Pancreas (tissue), 10 donors: Measurements from ENCODE around the gene GOLGA8B. TPM values are rescaled to one million over a fixed set of nuclear protein-coding genes. Genes with fewer than 3 reads are reported as not detected.

ENCODE experiments used
- ATAC-seq, 4 donors: fragments of 200-7000 bp; cut with Tn5 transposase; one replicate each; pipeline versions ENCODE4 v1.8.0 to v1.9.1; 2020; ENCODE audit warnings: mild to moderate bottlenecking in 4 of 4, moderate library complexity in 4 of 4
- DNase-seq, 6 donors: peaks; one replicate each; pipeline ENCODE4 v3.0.0-alpha.2; 2020
- FAIRE-seq: peaks from 2 replicates; lab custom pipeline; 2012; peaks lifted over from hg19 to GRCh38; lab: Jason Lieb, UNC
- H3K27ac ChIP-seq, 4 donors: fragments of 200-600 bp; sonication (generic); 1 replicate in 3 of 4; 2 replicates in 1 of 4; pipeline versions ENCODE4 v1.5.0 to v1.8.0; 2020
- H3K27me3 ChIP-seq, 4 donors: fragments of 200-600 bp; one replicate each; pipeline ENCODE4 v1.8.0; 2021
- H3K36me3 ChIP-seq, 3 donors: fragments of 200-600 bp; sonication (generic) in 1 of 3; one replicate each; pipeline versions ENCODE4 v1.5.0 to v1.8.0; 2020 to 2021
- H3K4me1 ChIP-seq, 3 donors: fragments of 200-600 bp; one replicate each; pipeline ENCODE4 v1.8.0; 2021
- H3K4me3 ChIP-seq, 4 donors: fragments of 200-600 bp; sonication (generic) in 2 of 4; one replicate each; pipeline versions ENCODE4 v1.5.0 to v1.8.0; 2020 to 2021
- H3K9me3 ChIP-seq, 4 donors: fragments of 200-600 bp; one replicate each; pipeline ENCODE4 v1.8.0; 2021
- WGBS, 2 donors: extraction: QIAGEN DNeasy Blood & Tissue Kit; methylation state at CpG; one replicate each; pipeline ENCODE4 v1.1.7; 2013; 5-methylcytosine and 5-hydroxymethylcytosine counted together
- intact Hi-C, 3 donors: fragments of 100-400 bp; cut with DNase I; formaldehyde crosslinking; loops; one replicate each; pipeline versions ENCODE4 v1.11.1 to v1.14.2; 2022
- polyA plus RNA-seq, 2 donors: library from polyadenylated mRNA; stranded (reverse); fragments of 200-250 nt; gene quantifications; one replicate each; pipeline ENCODE4 v1.2.3, GENCODE V29; 2013
- total RNA-seq, 6 donors: library from RNA; stranded (reverse); fragmentation: NEBNext Ultra II Directional in 4 of 6; extraction: Animal tissue kit (Norgen Biotek cat#: 25700) in 4 of 6; gene quantifications; one replicate each; pipeline versions ENCODE4 v1.2.1 to v1.2.4, GENCODE V29; 2021 to 2023
- TF ChIP-seq, protein P1 (sequence below), 4 donors: fragments of 200-600 bp; sonication (generic) in 3 of 4; IDR thresholded peaks; one replicate each; pipeline versions ENCODE4 v1.5.0 to v1.8.0; 2021; ENCODE audit warnings: antibody characterized with exemption in 4 of 4
- donor health status: healthy with polysubstance abuse.
- donor health status: DM: no; HTN: no; CAD: no; lungs with moderate emphysema.
- donor health status: DM: no; HTN: no; CAD: no.
- donor health status: control.
- donor health status: control.
- donor health status: Bipolar disorder and iron deficiency.
- donor health status: DM: yes; HTN: yes; CAD: no.
- donor health status: DM: no; HTN: no; CAD: no.
- donor health status: DM: no; HTN: no; CAD: no.
- donor health status: DM: yes; HTN: yes; CAD: no.

The GOLGA8B gene
- total and polyA plus RNA-seq, 8 donors: 77.7 to 529 (median 130) TPM

GRCh38 chr15:34613997-34614396 lies 30.5 kb upstream of the GOLGA8B start:
- H3K9me3 ChIP-seq: no peaks in the 10 kb centered on the region
- H3K4me3 ChIP-seq: no peak overlapping the region
- no peaks in the 10 kb centered on the region for H3K36me3 ChIP-seq
- WGBS, 2 donors: 77 to 85% methylated on average over 3 of the region's 3 CpGs
- peaks cover 0 to 6% (median 0%) of the 10 kb centered on the region in 4 donors for H3K27me3 ChIP-seq
- DNase-seq (no peak), FAIRE-seq (no peak), ATAC-seq (no peak)
- no peak overlapping the region for H3K27ac ChIP-seq
- H3K4me1 ChIP-seq: no peaks in the 10 kb centered on the region
- TF ChIP-seq, protein P1, sequence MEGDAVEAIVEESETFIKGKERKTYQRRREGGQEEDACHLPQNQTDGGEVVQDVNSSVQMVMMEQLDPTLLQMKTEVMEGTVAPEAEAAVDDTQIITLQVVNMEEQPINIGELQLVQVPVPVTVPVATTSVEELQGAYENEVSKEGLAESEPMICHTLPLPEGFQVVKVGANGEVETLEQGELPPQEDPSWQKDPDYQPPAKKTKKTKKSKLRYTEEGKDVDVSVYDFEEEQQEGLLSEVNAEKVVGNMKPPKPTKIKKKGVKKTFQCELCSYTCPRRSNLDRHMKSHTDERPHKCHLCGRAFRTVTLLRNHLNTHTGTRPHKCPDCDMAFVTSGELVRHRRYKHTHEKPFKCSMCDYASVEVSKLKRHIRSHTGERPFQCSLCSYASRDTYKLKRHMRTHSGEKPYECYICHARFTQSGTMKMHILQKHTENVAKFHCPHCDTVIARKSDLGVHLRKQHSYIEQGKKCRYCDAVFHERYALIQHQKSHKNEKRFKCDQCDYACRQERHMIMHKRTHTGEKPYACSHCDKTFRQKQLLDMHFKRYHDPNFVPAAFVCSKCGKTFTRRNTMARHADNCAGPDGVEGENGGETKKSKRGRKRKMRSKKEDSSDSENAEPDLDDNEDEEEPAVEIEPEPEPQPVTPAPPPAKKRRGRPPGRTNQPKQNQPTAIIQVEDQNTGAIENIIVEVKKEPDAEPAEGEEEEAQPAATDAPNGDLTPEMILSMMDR (IDR thresholded peaks at IDR 0.05): no peak
- intact Hi-C loops: no loop called here

DNA sequence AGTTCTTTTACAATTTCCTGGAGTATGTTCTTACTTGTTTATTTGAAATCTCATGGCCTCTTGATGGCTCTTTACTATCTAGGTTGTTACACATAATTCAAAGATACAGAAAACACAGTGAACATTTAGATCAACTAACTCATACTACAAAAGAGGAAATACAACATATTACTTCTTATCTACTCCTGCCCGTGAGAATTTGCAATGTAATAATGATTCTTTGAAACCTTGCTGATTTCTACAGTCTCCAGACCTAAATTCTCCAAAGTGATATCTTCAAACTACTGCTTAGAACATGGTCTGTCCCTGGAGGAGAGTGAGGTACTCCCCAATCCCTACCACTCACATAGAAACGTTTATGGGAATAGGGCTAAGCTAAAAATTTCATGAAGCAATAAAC lies 29.9 kb upstream of the GOLGA8B start:
- DNase-seq: no peak
- intact Hi-C loops: no loop called here
- Histone ChIP-seq H3K4me1 (no peaks in the 10 kb centered on the region), H3K9me3 (no peaks in the 10 kb centered on the region), H3K36me3 (no peaks in the 10 kb centered on the region), H3K27me3 (peaks cover 0 to 4% (median 0%) of the 10 kb centered on the region in 4 donors), H3K27ac (no peak overlapping the region), H3K4me3 (no peak overlapping the region)
- TF ChIP-seq, protein P1 (IDR thresholded peaks at IDR 0.05): no peak
- ATAC-seq: no peak
- 13 to 26% methylated on average over 2 of the region's 2 CpGs for WGBS, 2 donors
- no peak for FAIRE-seq

GRCh38 chr15:34610354-34610753 lies 26.9 kb upstream of the GOLGA8B start:
- Histone ChIP-seq H3K36me3 (no peaks in the 10 kb centered on the region), H3K4me3 (no peak overlapping the region), H3K9me3 (no peaks in the 10 kb centered on the region), H3K27ac (no peak overlapping the region), H3K27me3 (no peaks in the 10 kb centered on the region), H3K4me1 (no peaks in the 10 kb centered on the region)
- DNase-seq (no peak), ATAC-seq (no peak), FAIRE-seq (no peak)
- TF ChIP-seq, protein P1 (IDR thresholded peaks at IDR 0.05): no peak
- intact Hi-C loops: no loop called here

GRCh38 chr15:34609102-34610057 lies 25.9 kb upstream of the GOLGA8B start:
- intact Hi-C loops: no loop called here
- H3K36me3 ChIP-seq: no peaks in the 10 kb centered on the region
- DNase-seq (no peak), FAIRE-seq (no peak), ATAC-seq (no peak)
- H3K9me3 ChIP-seq: no peaks in the 10 kb centered on the region
- no peaks in the 10 kb centered on the region for H3K4me1 ChIP-seq
- no peak overlapping the region for H3K27ac ChIP-seq
- H3K4me3 ChIP-seq: no peak overlapping the region
- WGBS, 2 donors: 47 to 48% methylated on average over 12 of the region's 12 CpGs
- TF ChIP-seq, protein P1 (IDR thresholded peaks at IDR 0.05): no peak
- no peaks in the 10 kb centered on the region for H3K27me3 ChIP-seq

DNA sequence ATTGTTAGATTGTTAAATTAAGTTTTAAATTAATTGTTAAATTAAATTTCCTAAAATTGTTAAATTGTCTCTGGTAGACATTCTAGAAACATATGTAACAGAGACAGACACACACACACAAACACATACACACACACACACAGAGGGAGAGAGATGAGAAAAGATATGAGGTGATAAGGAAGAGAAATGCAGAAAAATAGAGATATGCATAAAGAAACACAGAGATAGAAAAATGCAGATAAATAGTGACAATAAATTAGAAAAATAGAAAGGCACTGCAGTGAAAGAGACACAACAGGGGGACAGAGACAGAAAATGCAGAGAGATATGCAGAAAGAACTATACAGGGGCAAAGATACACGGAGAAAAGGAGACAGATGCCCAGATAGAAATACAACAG lies 25.1 kb upstream of the GOLGA8B start:
- ATAC-seq (no peak), FAIRE-seq (no peak), DNase-seq (no peak)
- H3K36me3 ChIP-seq: no peaks in the 10 kb centered on the region
- H3K27ac ChIP-seq: no peak overlapping the region
- no peaks in the 10 kb centered on the region for H3K4me1 ChIP-seq
- no peaks in the 10 kb centered on the region for H3K9me3 ChIP-seq
- no peak overlapping the region for H3K4me3 ChIP-seq
- H3K27me3 ChIP-seq: no peaks in the 10 kb centered on the region
- WGBS, 2 donors: 54 to 82% methylated on average over 1 of the region's 1 CpG
- TF ChIP-seq, protein P1 (IDR thresholded peaks at IDR 0.05): no peak
- intact Hi-C loops: no loop called here
